HCT116 (cell line): ENCODE results near the gene POT1. TPM values are rescaled to one million over a fixed set of nuclear protein-coding genes. Genes with fewer than 3 reads are reported as not detected.

Source experiments
- ATAC-seq: fragments of 200-7000 bp; cut with Tn5 transposase; 2 replicates; pipeline ENCODE4 v1.9.1; 2020; ENCODE audit warnings: mild to moderate bottlenecking, moderate library complexity
- BruUV-seq: library from RNA; stranded (reverse); fragments of 400-500 nt; replicated peaks from 2 replicates; lab custom pipeline; 2021; lab: Mats Ljungman, UMichigan
- CTCF ChIA-PET: fragments of 300-600 bp; sonication (Branson Sonifier 250); formaldehyde crosslinking; loops from one replicate; lab custom pipeline; 2021; ENCODE audit warnings: antibody characterized with exemption; lab: Charles Lee
- POLR2A ChIA-PET: fragments of 300-600, 350-600 bp; sonication (Branson Sonifier 250); formaldehyde crosslinking; loops from one replicate; lab custom pipeline; 2021; ENCODE audit warnings: antibody characterized with exemption; lab: Charles Lee
- RAD21 ChIA-PET, 2 experiments: fragments of 300-600 bp; sonication (Branson Sonifier 250); formaldehyde crosslinking; loops; one replicate each; lab custom pipeline; 2023; ENCODE audit warnings: low total read pairs in 2 of 2; ENCODE audit not compliant: uncharacterized antibody in 2 of 2, unreplicated experiment in 2 of 2, low non-redundant PET in 1 of 2; lab: Charles Lee
- DNase-seq: peaks from one replicate; pipeline ENCODE4 v3.0.0-alpha.2; 2010; ENCODE audit warnings: low read depth, low spot score
- H2AFZ ChIP-seq: fragments of 200-600 bp; shearing (Covaris generic), sonication (generic); 2 replicates; pipeline ENCODE4 v1.6.1; 2017; ENCODE audit warnings: low read depth, mixed run types, mixed read lengths, antibody characterized with exemption, low read length; ENCODE audit not compliant: poor library complexity, severe bottlenecking
- H3K27ac ChIP-seq: 2 replicates; pipeline ENCODE4 v1.5.1; 2012; ENCODE audit warnings: low read depth, low read length
- H3K27me3 ChIP-seq: fragments of 200-600 bp; sonication (generic); 2 replicates; pipeline ENCODE4 v1.6.1; 2016; ENCODE audit warnings: mixed run types, low read length, mixed read lengths; ENCODE audit not compliant: insufficient read depth
- H3K36me3 ChIP-seq, 2 experiments: fragments of 200-500 bp in 1 of 2; fragments of 200-600 bp in 1 of 2; sonication (Bioruptor generic) in 1 of 2; sonication (generic) in 1 of 2; 2 replicates each; pipeline versions ENCODE4 v1.5.1 to v1.6.1; 2014 to 2016; ENCODE audit warnings: low read length in 2 of 2, inconsistent platforms in 1 of 2, mixed read lengths in 1 of 2, mixed run types in 1 of 2; ENCODE audit not compliant: insufficient read depth in 2 of 2, control insufficient read depth in 1 of 2
- H3K4me1 ChIP-seq, 2 experiments: fragments of 200-600 bp in 1 of 2; sonication (generic) in 1 of 2; 2 replicates each; pipeline versions ENCODE4 v1.5.1 to v1.6.1; 2012 to 2017; ENCODE audit warnings: low read length in 2 of 2, inconsistent platforms in 1 of 2, mild to moderate bottlenecking in 1 of 2, mixed read lengths in 1 of 2, mixed run types in 1 of 2, moderate library complexity in 1 of 2; ENCODE audit not compliant: insufficient read depth in 2 of 2, control insufficient read depth in 1 of 2
- H3K4me2 ChIP-seq: fragments of 200-600 bp; sonication (generic); 2 replicates; pipeline ENCODE4 v1.6.1; 2017; ENCODE audit warnings: mixed run types, low read length, mixed read lengths
- H3K4me3 ChIP-seq, 2 experiments: fragments of 200-600 bp in 1 of 2; sonication (generic) in 1 of 2; replicated peaks in 1 of 2; 2 replicates each; pipeline ENCODE4 v1.5.1; 2011 to 2016; ENCODE audit warnings: low read length in 2 of 2, control low read depth in 1 of 2, low read depth in 1 of 2, mild to moderate bottlenecking in 1 of 2, mixed read lengths in 1 of 2, mixed run types in 1 of 2
- H3K79me2 ChIP-seq: fragments of 200-600 bp; sonication (generic); 2 replicates; pipeline ENCODE4 v1.6.1; 2017; ENCODE audit warnings: mild to moderate bottlenecking, mixed run types, low read length, moderate library complexity, mixed read lengths; ENCODE audit not compliant: insufficient read depth
- H3K9ac ChIP-seq: fragments of 200-600 bp; sonication (generic); 2 replicates; pipeline ENCODE4 v1.6.1; 2016; ENCODE audit warnings: low read length, mixed read lengths
- H3K9me2 ChIP-seq: fragments of 200-600 bp; sonication (generic), shearing (Covaris generic); 2 replicates; pipeline ENCODE4 v1.6.1; 2017; ENCODE audit warnings: mixed run types, mild to moderate bottlenecking, moderate library complexity; ENCODE audit not compliant: insufficient read depth
- H3K9me3 ChIP-seq, 2 experiments: fragments of 200-500 bp in 1 of 2; fragments of 200-600 bp in 1 of 2; sonication (Bioruptor generic) in 1 of 2; sonication (generic) in 1 of 2; 2 replicates each; pipeline ENCODE4 v1.6.1; 2014 to 2017; ENCODE audit warnings: low read length in 2 of 2, mixed read lengths in 2 of 2, inconsistent platforms in 1 of 2, low read depth in 1 of 2, mild to moderate bottlenecking in 1 of 2, mixed run types in 1 of 2, moderate library complexity in 1 of 2; ENCODE audit not compliant: control insufficient read depth in 1 of 2, insufficient read depth in 1 of 2
- H4K20me1 ChIP-seq: fragments of 200-600 bp; sonication (generic), shearing (Covaris generic); 2 replicates; pipeline ENCODE4 v1.6.1; 2017; ENCODE audit warnings: mixed run types, mild to moderate bottlenecking, moderate library complexity; ENCODE audit not compliant: insufficient read depth
- CBX3 ChIP-seq: IDR thresholded peaks from 2 replicates; pipeline ENCODE4 v1.6.1; 2012; ENCODE audit warnings: low read depth
- CEBPB ChIP-seq: IDR thresholded peaks from 2 replicates; pipeline ENCODE4 v1.6.1; 2012; ENCODE audit warnings: low read depth
- CTCF ChIP-seq, 3 experiments: fragments of 200-600 bp in 1 of 3; sonication (generic) in 1 of 3; IDR thresholded peaks in 2 of 3; conservative IDR thresholded peaks in 1 of 3; 2 replicates each; pipeline ENCODE4 v1.5.1; 2012 to 2017; ENCODE audit warnings: low read depth in 2 of 3, low read length in 2 of 3, antibody characterized with exemption in 1 of 3, borderline replicate concordance in 1 of 3, control low read depth in 1 of 3, mild to moderate bottlenecking in 1 of 3, mixed read lengths in 1 of 3, mixed run types in 1 of 3, moderate library complexity in 1 of 3; ENCODE audit not compliant: insufficient read depth in 1 of 3
- EGR1 ChIP-seq: IDR thresholded peaks from 2 replicates; pipeline ENCODE4 v1.6.1; 2012; ENCODE audit warnings: low read depth
- ELF1 ChIP-seq: IDR thresholded peaks from 2 replicates; pipeline ENCODE4 v1.6.1; 2012; ENCODE audit warnings: low read depth, borderline replicate concordance
- FOSL1 ChIP-seq: IDR thresholded peaks from 2 replicates; pipeline ENCODE4 v1.6.1; 2012; ENCODE audit warnings: low read depth
- JUND ChIP-seq: IDR thresholded peaks from 2 replicates; pipeline ENCODE4 v1.6.1; 2012
- POLR2A ChIP-seq: IDR thresholded peaks from 2 replicates; pipeline ENCODE4 v1.7.0; 2011; ENCODE audit warnings: borderline replicate concordance; ENCODE audit not compliant: insufficient read depth, insufficient read length; ENCODE audit errors: extremely low read depth
- POLR2AphosphoS5 ChIP-seq: IDR thresholded peaks from 2 replicates; pipeline ENCODE4 v1.6.1; 2011; ENCODE audit warnings: mild to moderate bottlenecking, low read depth, low read length, moderate library complexity
- SIN3A ChIP-seq: IDR thresholded peaks from 2 replicates; pipeline ENCODE4 v1.6.1; 2012; ENCODE audit warnings: low read depth
- SRF ChIP-seq: IDR thresholded peaks from 2 replicates; pipeline ENCODE4 v1.6.1; 2012; ENCODE audit warnings: low read depth
- TCF7L2 ChIP-seq: IDR thresholded peaks from 2 replicates; pipeline ENCODE4 v1.7.0; 2011; ENCODE audit warnings: borderline replicate concordance, inconsistent platforms; ENCODE audit not compliant: insufficient read depth, insufficient read length; ENCODE audit errors: extremely low read depth
- intact Hi-C: fragments of 100-400 bp; cut with micrococcal nuclease; formaldehyde crosslinking; loops from 2 replicates; pipeline ENCODE4 v1.10.0; 2022
- total RNA-seq: library from RNA; stranded (reverse); gene quantifications from one replicate; pipeline ENCODE4 v1.2.1, GENCODE V29; 2021; ENCODE audit not compliant: unreplicated experiment
- TF ChIP-seq, protein P1 (sequence below): IDR thresholded peaks from 2 replicates; pipeline ENCODE4 v1.6.1; 2012
- TF ChIP-seq, protein P2 (sequence below): IDR thresholded peaks from 2 replicates; pipeline ENCODE4 v1.6.1; 2011; ENCODE audit warnings: mild to moderate bottlenecking, low read length, moderate library complexity; ENCODE audit not compliant: insufficient replicate concordance; ENCODE audit errors: extremely low read depth

The POT1 gene
- total RNA-seq, 1 experiment from 2014 or later: 19.5 TPM

DNA sequence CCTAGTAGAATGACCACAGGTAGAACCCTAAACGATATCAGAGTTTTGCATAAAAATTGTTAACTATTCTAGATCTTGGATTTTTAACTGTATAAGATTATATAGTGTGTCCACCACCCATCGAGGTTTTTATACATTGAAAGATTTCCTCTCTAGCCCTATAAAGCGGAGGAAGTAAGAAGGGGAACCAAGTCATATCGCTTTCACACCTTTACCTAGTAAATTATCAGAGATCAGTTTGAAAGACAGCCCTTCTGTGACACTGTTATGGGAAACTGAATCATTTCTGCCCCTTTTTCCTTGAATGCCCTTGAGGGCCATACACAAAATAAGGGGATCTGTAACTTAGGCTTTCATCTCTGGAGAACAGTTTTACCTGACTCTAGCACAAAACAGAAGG lies 155.7 kb downstream of the POT1 start:
- Histone ChIP-seq H3K4me3 (no peak overlapping the region), H3K36me3 (no peaks in the 10 kb centered on the region), H3K79me2 (no peaks in the 10 kb centered on the region), H2AFZ (no peak overlapping the region), H3K27me3 (no peaks in the 10 kb centered on the region), H4K20me1 (no peaks in the 10 kb centered on the region), H3K9me2 (no peaks in the 10 kb centered on the region), H3K27ac (no peak overlapping the region), H3K9me3 (no peaks in the 10 kb centered on the region), H3K4me1 (no peaks in the 10 kb centered on the region), H3K4me2 (no peak overlapping the region), H3K9ac (no peak overlapping the region)
- ATAC-seq (no peak), DNase-seq (no peak)
- ChIA-PET RAD21 (no interaction called here), CTCF (no interaction called here), POLR2A (no interaction called here)
- no TSS peak for BruUV-seq
- TF ChIP-seq CEBPB (no peak), FOSL1 (no peak), EGR1 (no peak), POLR2AphosphoS5 (no peak), CTCF (IDR thresholded peaks at IDR 0.05 in 2 of 3, conservative IDR thresholded peaks at IDR 0.05 in 1 of 3; ENCODE audit: borderline replicate concordance in 1 of 3, insufficient read depth in 1 of 3, low read depth in 2 of 3, low read length in 2 of 3) (no peak), POLR2A (no peak), ELF1 (no peak), JUND (no peak)
- TF ChIP-seq, protein P1, sequence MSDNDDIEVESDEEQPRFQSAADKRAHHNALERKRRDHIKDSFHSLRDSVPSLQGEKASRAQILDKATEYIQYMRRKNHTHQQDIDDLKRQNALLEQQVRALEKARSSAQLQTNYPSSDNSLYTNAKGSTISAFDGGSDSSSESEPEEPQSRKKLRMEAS: no peak
- intact Hi-C loops: loop anchor here (10.0 kb wide), 1 partner anchor 499 kb away; no protein-coding TSS in a partner anchor

DNA sequence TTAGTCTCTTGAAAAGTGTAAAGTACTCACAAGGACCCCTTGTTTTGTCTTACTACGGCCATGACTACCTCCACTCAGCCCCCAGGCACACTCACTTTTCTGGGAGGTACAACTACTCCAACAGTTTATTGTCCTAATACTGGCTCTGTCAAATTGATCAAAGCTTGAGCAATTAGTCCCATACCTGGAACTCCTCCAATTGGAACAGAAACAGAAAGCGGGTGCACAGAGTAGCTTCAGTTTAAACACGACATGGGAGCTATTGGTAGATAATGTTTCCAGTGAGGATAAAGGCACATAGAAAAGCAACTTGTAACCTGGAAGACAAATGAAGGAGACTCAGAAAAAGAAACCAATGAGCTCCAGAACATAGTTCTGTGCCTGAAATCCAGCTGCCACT lies 156.3 kb downstream of the POT1 start:
- ATAC-seq (no peak), DNase-seq (no peak)
- Histone ChIP-seq H3K9me2 (no peaks in the 10 kb centered on the region), H3K27ac (no peak overlapping the region), H3K27me3 (no peaks in the 10 kb centered on the region), H3K4me2 (no peak overlapping the region), H3K9me3 (no peaks in the 10 kb centered on the region), H3K4me3 (no peak overlapping the region), H3K36me3 (no peaks in the 10 kb centered on the region), H3K79me2 (no peaks in the 10 kb centered on the region), H2AFZ (no peak overlapping the region), H3K4me1 (no peaks in the 10 kb centered on the region), H3K9ac (no peak overlapping the region), H4K20me1 (no peaks in the 10 kb centered on the region)
- ChIA-PET RAD21 (no interaction called here), POLR2A (no interaction called here), CTCF (no interaction called here)
- intact Hi-C loops: loop anchor here (10.0 kb wide), 1 partner anchor 499 kb away; no protein-coding TSS in a partner anchor
- no TSS peak for BruUV-seq
- TF ChIP-seq SIN3A (no peak), CTCF (IDR thresholded peaks at IDR 0.05 in 2 of 3, conservative IDR thresholded peaks at IDR 0.05 in 1 of 3; ENCODE audit: borderline replicate concordance in 1 of 3, insufficient read depth in 1 of 3, low read depth in 2 of 3, low read length in 2 of 3) (no peak), CBX3 (no peak), SRF (no peak), POLR2AphosphoS5 (no peak), JUND (no peak), FOSL1 (no peak), TCF7L2 (no peak)
- TF ChIP-seq, protein P2, sequence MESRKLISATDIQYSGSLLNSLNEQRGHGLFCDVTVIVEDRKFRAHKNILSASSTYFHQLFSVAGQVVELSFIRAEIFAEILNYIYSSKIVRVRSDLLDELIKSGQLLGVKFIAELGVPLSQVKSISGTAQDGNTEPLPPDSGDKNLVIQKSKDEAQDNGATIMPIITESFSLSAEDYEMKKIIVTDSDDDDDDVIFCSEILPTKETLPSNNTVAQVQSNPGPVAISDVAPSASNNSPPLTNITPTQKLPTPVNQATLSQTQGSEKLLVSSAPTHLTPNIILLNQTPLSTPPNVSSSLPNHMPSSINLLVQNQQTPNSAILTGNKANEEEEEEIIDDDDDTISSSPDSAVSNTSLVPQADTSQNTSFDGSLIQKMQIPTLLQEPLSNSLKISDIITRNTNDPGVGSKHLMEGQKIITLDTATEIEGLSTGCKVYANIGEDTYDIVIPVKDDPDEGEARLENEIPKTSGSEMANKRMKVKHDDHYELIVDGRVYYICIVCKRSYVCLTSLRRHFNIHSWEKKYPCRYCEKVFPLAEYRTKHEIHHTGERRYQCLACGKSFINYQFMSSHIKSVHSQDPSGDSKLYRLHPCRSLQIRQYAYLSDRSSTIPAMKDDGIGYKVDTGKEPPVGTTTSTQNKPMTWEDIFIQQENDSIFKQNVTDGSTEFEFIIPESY: no peak
